K562 (cell line): ENCODE data around the gene TSPAN18. TPM values are rescaled to one million over a fixed set of nuclear protein-coding genes. Genes with fewer than 3 reads are reported as not detected.

ENCODE experiments used
- ADNP ChIP-seq: fragments of 200-800 bp; sonication (Bioruptor generic); IDR thresholded peaks from 2 replicates; pipeline ENCODE4 v1.6.1; 2016; ENCODE audit warnings: missing genetic modification characterization, missing compliant biosample characterization
- BCOR ChIP-seq: fragments of 450-650 bp; IDR thresholded peaks from 2 replicates; pipeline ENCODE4 v1.6.1; 2016
- CTBP1 ChIP-seq: fragments of 450-650 bp; IDR thresholded peaks from 2 replicates; pipeline ENCODE4 v1.6.1; 2016; ENCODE audit warnings: borderline replicate concordance
- DNMT1 ChIP-seq: fragments of 450-650 bp; IDR thresholded peaks from 2 replicates; pipeline ENCODE4 v1.6.1; 2016; ENCODE audit warnings: antibody characterized with exemption, mild to moderate bottlenecking
- ETV1 ChIP-seq: fragments of 450-650 bp; conservative IDR thresholded peaks from 2 replicates; pipeline ENCODE4 v1.6.1; 2016; ENCODE audit warnings: missing genetic modification characterization, control low read depth, low read depth, missing compliant biosample characterization
- GABPB1 ChIP-seq: sonication (generic); formaldehyde crosslinking; IDR thresholded peaks from 2 replicates; pipeline ENCODE4 v1.8.0; 2022; ENCODE audit warnings: mild to moderate bottlenecking, missing genetic modification reagents
- KDM1A ChIP-seq, 2 experiments: fragments of 450-650 bp; IDR thresholded peaks; 2 replicates each; pipeline ENCODE4 v1.6.1; 2016; ENCODE audit warnings: mild to moderate bottlenecking in 2 of 2
- MLLT1 ChIP-seq, 2 experiments: fragments of 450-650 bp; IDR thresholded peaks; 2 replicates each; pipeline ENCODE4 v1.6.1; 2016
- NR3C1 ChIP-seq: sonication (generic); formaldehyde crosslinking; IDR thresholded peaks from 2 replicates; pipeline ENCODE4 v1.8.1; 2022; ENCODE audit warnings: missing genetic modification reagents
- RBM25 ChIP-seq: fragments of 200-400 bp; formaldehyde crosslinking; IDR thresholded peaks from 2 replicates; pipeline ENCODE4 v1.6.1; 2018; ENCODE audit warnings: low read length, low read depth, moderate library complexity; ENCODE audit not compliant: severe bottlenecking
- RFX7 ChIP-seq: fragments of 250-450 bp; sonication (Bioruptor Pico); IDR thresholded peaks from 2 replicates; pipeline ENCODE4 v1.5.1; 2021; ENCODE audit warnings: mild to moderate bottlenecking
- TCFL5 ChIP-seq: fragments of 250-450 bp; sonication (Bioruptor Pico); conservative IDR thresholded peaks from 2 replicates; pipeline ENCODE4 v1.6.1; 2021; ENCODE audit warnings: mild to moderate bottlenecking, moderate library complexity, matching md5 sums
- XRCC4 ChIP-seq: IDR thresholded peaks from one replicate; pipeline ENCODE4 v1.6.1; 2011; ENCODE audit not compliant: insufficient read depth, insufficient read length; ENCODE audit errors: extremely low read depth
- ZBTB17 ChIP-seq: fragments of 450-650 bp; formaldehyde crosslinking; IDR thresholded peaks from 2 replicates; pipeline ENCODE4 v1.4.0; 2020; ENCODE audit warnings: mild to moderate bottlenecking
- ZNF23 ChIP-seq: fragments of 250-450 bp; sonication (Bioruptor Pico); IDR thresholded peaks from 2 replicates; pipeline ENCODE4 v1.4.0; 2020; ENCODE audit warnings: mild to moderate bottlenecking
- ZNF584 ChIP-seq: fragments of 200-800 bp; sonication (Bioruptor generic); IDR thresholded peaks from 2 replicates; pipeline ENCODE4 v1.6.1; 2016; ENCODE audit warnings: low read depth, mild to moderate bottlenecking, missing genetic modification characterization, missing compliant biosample characterization
- ZNF717 ChIP-seq: fragments of 250-450 bp; sonication (Bioruptor Pico); IDR thresholded peaks from 2 replicates; pipeline ENCODE4 v1.5.0; 2021
- ZNF764 ChIP-seq: fragments of 250-450 bp; sonication (Bioruptor Pico); IDR thresholded peaks from 2 replicates; pipeline ENCODE4 v1.4.0; 2020; ENCODE audit warnings: low read depth, mild to moderate bottlenecking, moderate library complexity
- polyA plus RNA-seq, 8 experiments: library from polyadenylated mRNA; depleted of rRNA in 4 of 8; stranded (reverse) in 5 of 8; unstranded in 3 of 8; fragments of >200 nt; fragmentation: Nextera tagmentation in 2 of 8; fragmentation: Illumina TruSeq in 1 of 8; extraction: Ambion mirVana in 2 of 8; extraction: Trizol in 1 of 8; gene quantifications; 2 replicates each; pipeline versions ENCODE4 v1.2.1 to v1.2.3, GENCODE V29; 2011 to 2014; ENCODE audit warnings: inconsistent platforms in 1 of 8, missing spikeins in 1 of 8
- total RNA-seq, 7 experiments: library from RNA; depleted of rRNA in 6 of 7; stranded (reverse); fragments of >200 nt in 6 of 7; fragmentation: Illumina TruSeq in 2 of 7; extraction: Trizol in 2 of 7; gene quantifications; 2 replicates each; pipeline versions ENCODE4 v1.2.1 to v1.2.3, GENCODE V29; 2011 to 2021; ENCODE audit warnings: low replicate concordance in 1 of 7

The TSPAN18 gene
- total and polyA plus RNA-seq, 9 of the 15 experiments (the other 6 are each of a cell fraction or from before 2014, with no cell fraction given): 0.17 to 0.35 (median 0.22) TPM; not detected in 4

- TF ChIP-seq CTBP1 (no peak), MLLT1 (IDR thresholded peaks at IDR 0.05) (peak in 1 of 2 experiments; percentile 81; a peak in 2 of 4 replicates), ZNF717 (no peak), ADNP (tag) (peak; percentile 69), ZNF764 (CRISPR knock-in tag) (no peak), ETV1 (tag) (no peak), NR3C1 (CRISPR knock-in tag) (no peak), BCOR (peak; percentile 73; the same call in 1 of the 2 replicates), ZBTB17 (CRISPR knock-in tag) (peak; percentile 96), RFX7 (CRISPR knock-in tag) (no peak), KDM1A (IDR thresholded peaks at IDR 0.05) (peak in 1 of 2 experiments; percentile 42; a peak in 1 of 4 replicates), TCFL5 (CRISPR knock-in tag) (no peak), XRCC4 (no peak), ZNF584 (CRISPR knock-in tag) (no peak), ZNF23 (peak; percentile 82), DNMT1 (no peak), RBM25 (peak; percentile 80), GABPB1 (CRISPR knock-in tag) (no peak)
Observed at GRCh38 chr11:44815917-44816456, 89.2 kb downstream of the TSPAN18 start (continued).
